ENCODE data around the gene ZNF428. TPM values are rescaled to one million over a fixed set of nuclear protein-coding genes. Genes with fewer than 3 reads are reported as not detected.
"Not testable (repeated sequence)": the region's sequence is repeated elsewhere in the genome, so short reads cannot be mapped to it uniquely, and the experiment has no call there.

ZNF428 gene
- total RNA-seq, 2 experiments from 2014 or later = 23.0 to 23.2 TPM

DNA sequence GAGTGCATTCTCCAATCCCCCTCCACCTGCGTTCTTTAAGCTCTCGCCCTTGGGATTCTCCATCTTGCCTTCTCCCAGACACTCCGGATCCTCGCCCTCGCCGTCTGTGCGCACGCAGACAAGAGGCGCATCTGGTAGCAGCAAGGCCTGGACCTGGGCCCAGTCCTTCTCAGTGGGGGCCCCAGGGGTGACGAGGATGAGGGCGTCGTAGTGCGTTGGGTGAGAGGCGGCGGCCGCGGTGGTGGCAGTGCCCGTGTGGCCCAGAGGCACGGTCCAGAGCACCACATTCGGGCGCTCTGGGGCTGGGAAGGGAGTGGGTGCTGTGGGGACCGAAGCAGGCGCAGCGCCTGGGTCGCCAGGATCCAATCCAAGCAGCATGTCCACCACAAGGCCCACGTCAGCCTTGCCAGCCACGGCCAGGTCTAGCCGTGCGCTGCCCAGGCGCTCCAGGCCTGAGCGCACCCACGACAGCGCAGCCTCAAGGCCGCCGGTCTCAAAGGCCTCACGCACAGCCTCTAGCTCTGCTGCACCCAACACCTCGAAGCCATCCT is 26.6 kb downstream of the ZNF428 start:
- H3K27me3 Mint-ChIP-seq = no peaks in the 10 kb centered on the region
- peaks cover 33% of the 10 kb centered on the region for H3K4me1 Mint-ChIP-seq
- no peaks in the 10 kb centered on the region for H3K9me3 Mint-ChIP-seq (ENCODE audit: low read depth)
- H3K27ac Mint-ChIP-seq = no peak overlapping the region
- CTCF ChIA-PET = interaction anchor here (2.9 to 6.4 kb wide), 5 partner anchors 18 to 75 kb away, joined by 9 to 173 read pairs (median 23); partner anchors contain the start of genes PINLYP and XRCC1
- H3K36me3 Mint-ChIP-seq = peaks cover 11% of the 10 kb centered on the region
- H3K4me3 Mint-ChIP-seq = no peak overlapping the region
- ATAC-seq = no peak
- no peak for DNase-seq

DNA sequence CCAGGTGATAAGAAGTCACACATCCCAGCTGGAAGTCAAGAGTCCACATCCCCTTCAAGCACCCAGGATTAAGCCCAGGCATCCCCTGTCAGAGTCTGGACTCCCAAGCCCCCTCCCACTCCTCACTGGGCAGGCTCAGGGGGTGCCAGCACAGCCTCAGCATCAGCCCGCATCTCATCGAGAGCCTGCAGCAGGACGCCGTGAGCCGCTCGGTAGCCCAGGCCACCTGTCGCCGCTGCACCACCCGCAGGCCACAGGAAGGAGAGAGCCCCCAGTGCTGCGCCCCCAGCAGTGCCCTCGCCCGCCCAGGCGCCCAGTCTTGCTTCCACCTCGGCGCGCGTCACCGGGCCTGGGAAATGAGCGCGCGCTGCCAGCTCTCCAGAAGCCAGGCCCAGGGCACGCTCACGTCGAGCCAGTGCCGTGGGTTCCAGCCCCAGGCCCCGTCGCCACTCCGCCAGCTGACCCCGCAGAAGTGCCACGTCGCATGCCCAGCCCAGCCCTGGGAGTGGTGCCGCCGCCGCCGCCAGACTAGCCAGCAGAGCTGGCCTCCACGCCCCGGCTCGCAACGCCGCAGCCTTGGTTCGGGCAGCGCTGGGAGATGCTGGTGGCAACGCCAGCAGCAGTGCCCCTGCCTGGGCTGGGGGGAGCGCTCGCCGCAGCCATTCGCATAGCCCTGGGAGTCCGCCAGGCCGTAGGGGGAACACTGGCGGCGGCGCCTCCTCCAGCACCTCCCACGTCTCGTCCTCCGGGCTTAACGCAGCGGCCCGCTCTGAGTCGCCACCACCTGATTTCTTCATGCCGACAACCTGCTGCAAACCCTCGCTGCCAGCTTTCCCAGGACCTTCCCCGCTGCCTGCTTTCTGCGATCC is 27.3 kb downstream of the ZNF428 start:
- Mint-ChIP-seq H3K27me3 (no peaks in the 10 kb centered on the region), H3K36me3 (peaks cover 11% of the 10 kb centered on the region), H3K9me3 (ENCODE audit: low read depth) (no peaks in the 10 kb centered on the region), H3K27ac (no peak overlapping the region), H3K4me3 (no peak overlapping the region), H3K4me1 (peaks cover 26% of the 10 kb centered on the region)
- no peak for DNase-seq
- CTCF ChIA-PET = interaction anchor here (0.9 to 6.4 kb wide), 2 partner anchors 10 to 36 kb away, joined by 4 to 173 read pairs; no protein-coding TSS in a partner anchor
- no peak for ATAC-seq

DNA sequence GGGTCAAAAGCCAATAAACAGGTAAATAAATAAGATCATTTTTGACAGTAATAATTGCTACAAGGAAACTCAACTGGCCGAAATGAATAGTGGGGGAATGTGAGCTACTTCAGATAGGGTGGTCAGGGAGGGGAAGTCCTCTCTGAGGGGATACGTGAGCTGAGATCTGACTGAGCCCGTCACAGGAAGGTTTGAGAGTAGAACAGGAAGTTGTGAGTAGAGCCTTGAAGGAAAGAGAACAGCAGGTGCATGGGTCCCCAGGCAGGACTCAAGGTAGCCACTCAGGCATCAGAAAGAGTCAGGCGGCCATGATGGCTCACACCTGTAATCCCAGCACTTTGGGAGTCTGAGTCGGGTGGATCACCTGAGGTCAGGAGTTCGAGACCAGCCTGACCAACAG is 29.8 kb downstream of the ZNF428 start:
- no peak for DNase-seq
- H3K27me3 Mint-ChIP-seq = no peaks in the 10 kb centered on the region
- H3K27ac Mint-ChIP-seq = peak overlapping the region; percentile 72
- CTCF ChIA-PET = interaction anchor here (0.7 to 2.7 kb wide), 3 partner anchors 31 to 143 kb away, joined by 3 to 14 read pairs (median 11); no protein-coding TSS in a partner anchor
- no peaks in the 10 kb centered on the region for H3K9me3 Mint-ChIP-seq (ENCODE audit: low read depth)
- peaks cover 21% of the 10 kb centered on the region for H3K36me3 Mint-ChIP-seq
- peaks cover 26% of the 10 kb centered on the region for H3K4me1 Mint-ChIP-seq
- H3K4me3 Mint-ChIP-seq = no peak overlapping the region
- ATAC-seq = no peak

DNA sequence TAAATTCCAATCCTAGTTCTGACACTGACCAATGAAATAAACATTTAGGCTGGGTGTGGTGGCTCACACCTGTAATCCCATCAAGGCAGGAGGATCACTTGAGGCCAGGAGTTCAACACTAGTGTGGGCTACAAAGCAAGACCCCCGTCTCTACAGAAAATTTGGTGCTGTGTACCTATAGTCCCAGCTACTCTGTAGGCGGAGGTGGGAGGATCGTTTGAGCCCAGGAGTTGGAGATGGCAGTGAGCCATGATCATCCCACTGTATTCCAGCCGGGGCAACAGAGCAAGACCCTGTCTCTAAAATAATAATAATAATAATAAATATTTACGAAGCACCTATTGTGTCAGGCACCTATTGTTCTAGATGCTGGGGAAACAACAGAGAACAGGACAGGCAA is 30.2 kb downstream of the ZNF428 start:
- no peaks in the 10 kb centered on the region for H3K27me3 Mint-ChIP-seq
- H3K36me3 Mint-ChIP-seq = peaks cover 24% of the 10 kb centered on the region
- no peak for DNase-seq
- no peak for ATAC-seq
- no peaks in the 10 kb centered on the region for H3K9me3 Mint-ChIP-seq (ENCODE audit: low read depth)
- H3K4me1 Mint-ChIP-seq = peaks cover 25% of the 10 kb centered on the region
- peak overlapping the region; percentile 72 for H3K27ac Mint-ChIP-seq
- CTCF ChIA-PET = interaction anchor here (0.7 to 2.7 kb wide), 3 partner anchors 30 to 142 kb away, joined by 3 to 14 read pairs (median 11); no protein-coding TSS in a partner anchor
- no peak overlapping the region for H3K4me3 Mint-ChIP-seq

DNA sequence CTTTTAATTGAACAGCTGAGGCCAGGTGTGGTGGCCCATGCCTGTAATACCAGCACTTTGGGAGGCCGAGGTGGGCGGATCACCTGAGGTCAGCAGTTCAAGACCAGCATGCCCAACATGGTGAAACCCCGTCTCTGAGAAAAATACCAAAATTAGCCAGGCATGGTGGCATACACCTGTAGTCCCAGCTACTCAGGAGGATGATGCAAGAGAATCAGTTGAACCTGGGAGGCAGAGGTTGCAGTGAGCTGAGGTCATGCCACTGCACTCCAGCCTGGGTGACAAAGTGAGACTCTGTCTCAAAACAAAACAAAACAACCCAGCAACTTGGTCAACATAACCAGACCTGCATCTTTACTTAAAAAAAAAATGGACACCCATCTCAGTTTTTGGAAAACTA is 32.4 kb downstream of the ZNF428 start:
- H3K4me3 Mint-ChIP-seq; ATAC-seq; DNase-seq; H3K27me3 Mint-ChIP-seq; H3K9me3 Mint-ChIP-seq (ENCODE audit: low read depth); CTCF ChIA-PET; H3K27ac Mint-ChIP-seq: not testable (repeated sequence)
- peaks cover 34% of the 10 kb centered on the region for H3K4me1 Mint-ChIP-seq
- H3K36me3 Mint-ChIP-seq = peaks cover 21% of the 10 kb centered on the region

DNA sequence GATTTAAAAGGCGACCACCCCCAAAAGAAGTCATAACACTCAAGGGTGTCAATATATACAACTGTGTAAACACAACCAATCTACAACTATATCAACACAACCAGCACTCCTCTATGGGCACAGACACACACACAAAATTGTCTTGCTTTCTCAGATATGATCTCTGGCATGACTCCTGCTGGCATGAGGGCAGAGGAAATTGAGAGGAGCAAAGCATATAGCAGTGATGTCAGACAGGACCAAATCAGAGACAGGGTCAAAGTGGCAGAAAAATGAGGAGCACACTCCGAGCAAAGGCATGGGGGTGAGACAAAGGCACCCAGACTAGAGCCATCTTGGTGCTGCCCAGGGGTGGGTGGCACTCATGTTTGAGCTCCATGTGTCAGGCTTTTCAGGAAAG is 33.1 kb downstream of the ZNF428 start:
- Mint-ChIP-seq H3K4me1 (peaks cover 40% of the 10 kb centered on the region), H3K27ac (no peak overlapping the region), H3K9me3 (ENCODE audit: low read depth) (no peaks in the 10 kb centered on the region), H3K27me3 (no peaks in the 10 kb centered on the region), H3K36me3 (peaks cover 21% of the 10 kb centered on the region), H3K4me3 (no peak overlapping the region)
- ATAC-seq = no peak
- DNase-seq = no peak
- CTCF ChIA-PET = interaction anchor here (7.9 kb wide), 1 partner anchor 9 kb away, joined by 53 read pairs; the partner anchor contains the start of gene IRGQ

DNA sequence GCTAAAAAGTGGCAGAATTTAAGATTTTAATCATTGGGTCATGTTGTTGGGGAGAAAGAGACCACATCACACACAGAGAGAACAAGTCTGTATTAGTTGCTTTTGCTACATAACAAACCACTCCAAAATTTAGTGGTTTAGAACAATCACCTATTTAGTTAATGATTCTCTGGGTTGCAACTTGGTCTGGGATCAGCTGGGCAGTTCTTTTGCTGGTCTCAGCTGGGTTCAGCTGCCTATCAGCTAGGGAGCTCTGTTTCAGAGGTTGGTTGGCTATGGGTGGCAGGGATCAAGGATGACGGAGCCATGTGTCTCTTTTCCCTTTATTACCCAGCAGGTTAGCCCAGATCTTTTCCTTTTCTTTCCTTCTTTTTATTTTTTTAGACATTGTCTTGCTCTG is 34.9 kb downstream of the ZNF428 start:
- DNase-seq (no peak), ATAC-seq (no peak)
- Mint-ChIP-seq H3K27me3 (no peaks in the 10 kb centered on the region), H3K4me3 (no peak overlapping the region), H3K4me1 (peaks cover 45% of the 10 kb centered on the region), H3K36me3 (peaks cover 18% of the 10 kb centered on the region), H3K9me3 (ENCODE audit: low read depth) (no peaks in the 10 kb centered on the region), H3K27ac (peak overlapping the region; percentile 83)
- CTCF ChIA-PET = interaction anchor here (0.8 to 7.9 kb wide), 7 partner anchors 10 to 138 kb away, joined by 3 to 53 read pairs (median 4); partner anchors contain the start of gene IRGQ

DNA sequence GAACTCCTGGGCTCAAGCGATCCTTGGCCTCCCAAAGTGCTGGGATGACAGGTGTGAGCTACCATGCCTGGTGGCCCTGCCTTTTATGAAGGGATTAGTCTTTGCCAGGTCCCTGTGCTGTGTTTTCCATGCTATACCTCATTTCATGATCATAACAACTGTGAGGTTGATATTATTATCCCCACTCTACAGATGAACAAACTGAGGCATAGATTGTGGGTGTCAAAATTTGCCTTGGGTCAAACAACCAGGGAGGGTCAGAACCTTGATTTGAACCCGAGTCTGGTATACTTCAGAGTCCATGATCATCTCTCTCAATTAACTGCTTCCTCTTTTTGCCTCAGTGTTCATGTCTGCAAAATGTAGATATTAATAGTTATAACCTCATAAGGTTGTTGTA is 36.9 kb downstream of the ZNF428 start:
- CTCF ChIA-PET = interaction anchor here (1.0 to 7.9 kb wide), 3 partner anchors 9 to 28 kb away, joined by 4 to 53 read pairs (median 20); partner anchors contain the start of gene IRGQ
- no peak for DNase-seq
- H3K4me1 Mint-ChIP-seq = peaks cover 51% of the 10 kb centered on the region

DNA sequence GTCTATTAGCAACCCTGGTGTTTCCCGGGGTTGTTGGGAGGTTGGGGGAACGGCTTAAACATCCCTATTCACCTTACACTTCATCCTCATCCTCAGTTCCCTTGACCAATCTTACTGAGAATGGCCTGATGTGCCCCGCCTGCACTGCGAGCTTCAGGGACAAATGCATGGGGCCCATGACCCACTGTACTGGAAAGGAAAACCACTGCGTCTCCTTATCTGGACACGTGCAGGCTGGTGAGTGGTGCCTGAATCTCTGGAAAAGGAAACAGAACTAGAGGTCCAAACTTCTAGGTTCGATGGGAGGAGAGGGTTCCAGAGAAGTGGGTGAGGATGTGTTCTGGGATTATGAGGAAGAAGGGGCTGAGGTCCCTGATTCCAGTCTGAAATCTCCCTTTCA is 38.0 kb downstream of the ZNF428 start:
- Mint-ChIP-seq H3K27ac (peak overlapping the region; percentile 89), H3K27me3 (no peaks in the 10 kb centered on the region), H3K4me1 (peaks cover 58% of the 10 kb centered on the region), H3K9me3 (ENCODE audit: low read depth) (no peaks in the 10 kb centered on the region), H3K36me3 (peaks cover 15% of the 10 kb centered on the region), H3K4me3 (peak overlapping the region; percentile 82)
- CTCF ChIA-PET = interaction anchor here (1.5 to 7.9 kb wide), 4 partner anchors 13 to 45 kb away, joined by 3 to 53 read pairs (median 15); partner anchors contain the start of gene IRGQ
- DNase-seq = no peak
- ATAC-seq = no peak

More for the DNA sequence above, 36.9 kb downstream of the ZNF428 start:
- Mint-ChIP-seq H3K27me3 (no peaks in the 10 kb centered on the region), H3K9me3 (ENCODE audit: low read depth) (no peaks in the 10 kb centered on the region), H3K27ac (peak overlapping the region; percentile 89), H3K36me3 (peaks cover 17% of the 10 kb centered on the region), H3K4me3 (no peak overlapping the region)
- ATAC-seq = no peak

DNA sequence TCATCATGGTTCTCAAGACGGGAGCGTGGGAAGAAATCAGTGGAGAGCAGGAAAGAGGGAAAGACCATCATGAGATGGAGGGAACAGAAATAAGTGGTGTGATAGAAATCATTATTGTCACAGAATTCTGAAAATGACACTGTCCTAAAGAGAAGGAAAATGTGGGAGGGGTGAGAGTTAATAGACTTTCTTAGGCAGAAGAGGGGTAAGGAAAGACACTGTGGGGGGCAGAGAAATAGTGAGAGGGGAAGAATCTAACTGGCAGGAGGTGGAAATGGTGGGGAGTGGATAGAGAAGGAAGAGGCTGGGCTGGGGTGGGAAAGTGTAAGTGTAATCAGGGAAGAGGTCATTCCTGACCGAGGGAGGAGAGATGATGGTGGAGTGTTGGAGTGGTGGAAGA is 40.6 kb downstream of the ZNF428 start:
- CTCF ChIA-PET = interaction anchor here (1.4 to 7.9 kb wide), 3 partner anchors 16 to 24 kb away, joined by 9 to 53 read pairs (median 10); partner anchors contain the start of gene IRGQ
- DNase-seq (no peak), ATAC-seq (no peak)
- Mint-ChIP-seq H3K27me3 (no peaks in the 10 kb centered on the region), H3K4me3 (peak overlapping the region; percentile 82), H3K36me3 (peaks cover 3% of the 10 kb centered on the region), H3K9me3 (ENCODE audit: low read depth) (no peaks in the 10 kb centered on the region), H3K4me1 (peaks cover 66% of the 10 kb centered on the region), H3K27ac (peak overlapping the region; percentile 59)

DNA sequence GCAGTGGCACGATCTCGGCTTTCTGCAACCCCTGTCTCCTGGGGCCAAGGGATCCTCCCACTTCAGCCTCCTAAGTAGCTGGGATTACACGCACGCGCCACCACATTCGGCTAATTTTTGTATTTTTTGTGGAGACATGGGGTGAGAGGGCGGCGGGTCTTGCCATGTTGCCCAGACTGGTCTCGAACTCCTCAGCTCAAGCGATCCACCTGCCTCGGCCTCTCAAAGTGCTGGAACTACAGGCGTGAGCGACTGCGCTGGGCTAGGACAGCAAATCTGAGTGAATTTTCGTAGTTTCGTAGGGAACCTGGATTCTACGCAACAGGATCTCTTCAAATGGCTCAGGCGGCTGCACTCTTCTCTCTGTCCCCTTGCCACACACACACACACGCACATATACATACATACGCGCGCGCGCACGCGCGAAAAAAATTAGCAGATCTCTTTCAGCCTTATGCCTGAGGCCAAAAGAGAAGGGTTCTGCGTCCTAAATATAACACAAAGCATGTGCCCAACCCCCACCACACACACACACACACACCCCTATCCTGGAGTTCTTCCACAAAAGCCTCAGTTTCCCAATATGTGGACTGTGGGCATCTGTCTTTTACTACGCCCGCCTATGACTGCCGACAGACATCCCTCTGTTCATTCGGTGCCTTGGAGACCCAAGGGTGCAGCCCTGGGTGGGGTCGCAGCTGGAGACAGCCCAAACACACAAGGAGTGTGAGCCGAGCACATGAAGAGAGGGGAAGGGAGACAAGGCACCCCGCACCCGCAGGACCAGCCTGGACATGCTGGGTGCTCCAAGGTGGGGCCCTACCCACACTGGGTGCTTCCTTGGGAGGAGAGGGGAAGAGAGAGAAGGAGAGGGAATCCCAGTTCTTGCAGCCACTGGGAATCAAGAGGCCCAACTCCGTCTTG is 43.2 kb downstream of the ZNF428 start:
- DNase-seq = no peak
- Mint-ChIP-seq H3K27me3 (no peaks in the 10 kb centered on the region), H3K4me3 (peak overlapping the region; percentile 95), H3K9me3 (ENCODE audit: low read depth) (no peaks in the 10 kb centered on the region), H3K4me1 (peaks cover 48% of the 10 kb centered on the region), H3K27ac (peak overlapping the region; percentile 63), H3K36me3 (peaks cover 5% of the 10 kb centered on the region)
- CTCF ChIA-PET = interaction anchor here (2.9 to 3.0 kb wide), 2 partner anchors 19 to 21 kb away, joined by 17 to 38 read pairs; partner anchors contain the start of genes IRGQ and ZNF576
- no peak for ATAC-seq

DNA sequence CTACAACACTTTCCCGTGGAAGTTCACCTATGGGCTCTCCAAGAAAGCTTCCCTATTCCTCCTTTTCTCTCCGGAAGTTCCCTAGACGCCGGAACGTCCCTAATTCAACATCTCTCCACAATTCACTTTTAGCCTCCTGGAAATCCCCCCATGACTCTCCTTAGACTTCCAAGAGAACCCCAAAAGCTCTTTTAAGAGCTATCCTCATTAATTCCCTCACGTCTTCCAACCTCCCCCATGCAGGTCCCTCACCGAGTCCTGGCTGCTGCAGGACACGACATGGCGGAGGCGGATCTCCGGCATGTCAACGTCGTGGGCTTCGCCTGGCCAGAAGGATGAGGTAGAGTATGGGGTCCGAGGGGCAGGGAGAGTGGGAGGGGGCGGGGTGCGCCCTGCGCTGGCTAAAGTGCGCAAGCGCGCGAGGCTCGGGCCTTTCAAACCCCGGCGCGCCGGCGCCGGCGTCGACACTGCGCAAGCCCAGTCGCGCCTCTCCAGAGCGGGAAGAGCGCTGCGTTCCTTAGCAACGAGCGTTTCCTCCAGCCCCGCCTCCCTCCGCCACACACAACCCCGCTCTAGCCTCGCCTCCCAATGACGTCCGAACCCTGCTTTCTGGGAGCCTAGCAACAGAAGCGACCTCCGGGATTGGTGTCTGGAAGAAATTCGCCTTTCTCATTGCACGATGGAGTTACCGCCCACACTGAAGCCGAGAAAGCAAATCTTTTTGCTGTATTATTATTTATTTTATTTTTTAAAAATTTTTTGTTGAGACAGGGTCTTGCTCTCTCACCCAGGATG is 44.1 kb downstream of the ZNF428 start, which contains the start of the genes PINLYP and XRCC1:
Gene PINLYP (plus strand): TSS at position 646 of the 795 bp plus-strand sequence. CDS start 1,391 bp downstream, outside the sequence.
Gene XRCC1 (minus strand): TSS at position 372 of the 795 bp plus-strand sequence. CDS start 69 bp downstream, at position 303.
- peaks cover 45% of the 10 kb centered on the region for H3K4me1 Mint-ChIP-seq
- H3K27ac Mint-ChIP-seq = peak within 1 kb of the TSS; percentile 92
- H3K27me3 Mint-ChIP-seq = no peaks in the 10 kb centered on the region
- CTCF ChIA-PET = interaction anchor here (0.7 to 3.0 kb wide), 8 partner anchors 9 to 128 kb away, joined by 3 to 38 read pairs (median 4); partner anchors contain the start of genes IRGQ, ZNF575 and ZNF576
- DNase-seq (peak; percentile 99), ATAC-seq (peak; percentile 97)
- H3K9me3 Mint-ChIP-seq (ENCODE audit: low read depth) = no peaks in the 10 kb centered on the region
- H3K36me3 Mint-ChIP-seq = peaks cover 5% of the 10 kb centered on the region
- peak within 1 kb of the TSS; percentile 95 for H3K4me3 Mint-ChIP-seq

Data from activated CD8-positive, alpha-beta memory T cell treated with anti-CD3 and anti-CD28 coated beads, Interleukin-2, amount 10 ng/mL, durations not matched to agents 7 days and 5 days (primary cell).